GM04504 (cell line): ENCODE results near the gene ABHD12.
"Not testable (repeated sequence)": the region's sequence is repeated elsewhere in the genome, so short reads cannot be mapped to it uniquely, and the experiment has no call there.

ENCODE experiments used
- DNase-seq: peaks from one replicate; pipeline ENCODE4 v3.0.0-alpha.2; 2012; ENCODE audit warnings: low read depth

ABHD12 gene

DNA sequence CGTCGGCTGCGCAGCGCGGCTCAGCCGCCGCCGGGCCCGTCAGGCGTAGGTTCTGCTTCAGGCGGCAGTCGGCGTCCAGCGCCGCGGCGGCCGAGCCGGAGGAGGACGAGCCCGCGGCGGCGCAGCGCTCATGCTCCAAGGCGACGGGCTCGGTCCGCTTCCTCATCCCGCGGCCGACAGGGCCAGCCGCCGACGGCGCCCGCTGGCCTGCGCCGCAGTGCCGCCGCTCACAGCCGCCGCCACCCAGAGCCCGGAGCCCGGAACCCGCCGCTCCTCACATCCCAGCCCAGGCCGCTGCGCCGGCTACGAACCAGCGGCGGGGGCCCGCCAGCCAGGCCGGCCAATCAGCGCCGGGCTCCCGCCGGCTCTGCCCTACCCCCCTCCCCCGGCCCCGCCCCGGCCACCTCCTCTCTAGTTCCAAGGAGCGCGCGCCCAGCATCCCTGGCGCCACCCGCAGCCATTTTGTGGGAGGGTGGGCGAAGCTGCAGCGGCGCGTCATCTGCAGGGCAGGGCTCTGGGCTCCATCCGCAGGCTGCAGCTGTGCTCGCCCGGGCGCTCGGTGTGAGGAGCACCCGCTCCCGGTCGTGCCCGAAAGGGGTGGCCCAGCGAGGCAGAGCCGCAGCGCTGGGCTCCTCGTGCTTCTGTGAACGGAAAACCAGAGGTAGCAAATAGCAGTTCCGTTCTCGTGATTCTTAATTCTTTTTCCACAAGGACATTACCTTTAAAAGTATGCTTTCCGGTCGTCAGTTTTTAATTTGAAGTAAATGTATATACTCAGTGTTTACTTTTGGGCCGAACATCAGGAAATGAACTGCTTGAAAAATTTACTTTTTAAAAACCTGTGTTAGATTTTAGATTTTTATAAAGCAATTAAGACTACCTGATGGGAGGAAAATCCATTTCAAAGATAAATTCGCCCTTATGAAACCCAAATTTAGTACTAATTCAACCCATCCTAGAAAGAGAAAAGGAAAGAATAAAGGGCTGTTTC is at the start of gene ABHD12:
Gene ABHD12, minus strand, starts transcription at position 298 of the 991 bp plus-strand sequence. Its CDS starts 132 bp downstream, at position 166.
- DNase-seq, result peak; percentile 93

DNA sequence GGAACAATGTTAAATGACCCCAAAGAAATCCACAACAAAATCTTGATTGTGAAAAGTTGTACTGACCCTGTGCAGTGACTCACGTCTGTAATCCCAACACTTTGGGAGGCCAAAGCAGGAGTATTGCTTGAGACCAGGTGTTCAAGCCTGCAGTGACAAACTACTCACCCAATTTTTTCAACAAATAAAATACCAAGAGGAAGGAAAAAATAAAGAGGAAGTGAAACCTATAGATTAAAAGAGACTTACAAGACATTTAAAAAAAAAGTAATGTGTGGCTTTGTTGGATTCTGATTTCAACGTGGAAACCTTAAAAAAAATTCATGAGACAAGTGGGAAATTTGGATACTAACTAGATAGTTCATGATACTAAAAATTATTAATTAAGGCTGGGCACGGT is 48.7 kb upstream of the ABHD12 start:
- DNase-seq, result no peak

DNA sequence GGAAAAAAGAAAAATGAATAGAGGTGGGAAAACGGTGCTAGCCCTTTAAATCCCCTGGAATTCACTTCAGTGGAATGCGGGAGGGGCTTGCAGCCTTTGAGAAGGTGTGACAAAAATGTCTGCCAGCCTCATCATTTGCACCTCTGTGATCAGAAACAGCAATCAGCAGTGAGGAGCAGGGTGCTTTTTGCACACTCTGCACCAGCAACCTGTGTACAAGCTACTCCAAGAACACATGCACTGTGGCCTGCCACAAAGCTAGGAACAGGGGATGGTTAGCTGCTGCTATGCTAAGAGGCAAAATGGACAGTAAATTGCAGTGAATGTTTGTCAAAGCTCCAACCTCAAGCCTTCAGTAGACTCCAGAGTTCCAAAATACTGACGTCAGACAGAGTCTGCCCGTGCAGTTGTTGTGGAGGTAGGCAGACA is 46.5 kb upstream of the ABHD12 start:
- no peak for DNase-seq

GRCh38 chr20:25424536-25424935 is 33.9 kb upstream of the ABHD12 start:
- no peak for DNase-seq

DNA sequence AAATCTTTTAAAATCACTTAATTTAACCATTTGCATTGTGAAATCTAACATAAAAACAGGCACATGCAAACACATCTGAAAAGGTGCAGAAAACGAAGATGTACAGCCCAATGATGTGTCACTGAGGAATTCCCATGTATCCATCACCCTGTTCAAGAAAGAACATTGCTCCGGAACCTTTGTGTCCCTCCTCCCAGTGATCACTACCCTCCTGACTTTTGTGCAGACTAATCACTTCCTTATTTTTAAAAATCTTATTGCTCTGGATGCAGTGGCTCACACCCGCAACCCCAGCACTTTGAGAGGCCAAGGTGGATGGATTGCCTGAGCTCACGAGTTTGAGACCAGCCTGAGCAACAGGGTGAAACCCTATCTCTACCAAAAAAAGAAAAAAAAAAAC is 31.4 kb upstream of the ABHD12 start:
- no peak for DNase-seq

DNA sequence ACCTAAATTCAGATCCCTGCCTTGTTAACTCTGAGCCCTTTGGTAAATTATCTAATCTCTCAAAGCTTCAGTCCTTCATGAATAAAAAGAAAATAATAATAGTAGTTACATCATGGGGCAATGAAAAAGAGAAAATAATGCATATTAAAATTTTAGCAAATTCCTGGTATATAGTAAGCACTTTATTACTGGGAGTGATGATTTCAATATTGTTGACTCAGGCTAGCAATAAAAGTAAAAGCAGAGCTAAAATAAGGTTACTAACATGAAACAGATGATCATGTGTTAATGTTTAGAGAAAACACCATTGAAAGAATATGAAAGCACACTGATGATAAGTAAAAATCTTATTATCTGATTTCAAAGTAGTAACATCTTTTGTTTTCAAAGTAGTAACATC is 30.5 kb upstream of the ABHD12 start:
- no peak for DNase-seq

GRCh38 chr20:25418776-25419175 is 28.1 kb upstream of the ABHD12 start:
- no peak for DNase-seq

DNA sequence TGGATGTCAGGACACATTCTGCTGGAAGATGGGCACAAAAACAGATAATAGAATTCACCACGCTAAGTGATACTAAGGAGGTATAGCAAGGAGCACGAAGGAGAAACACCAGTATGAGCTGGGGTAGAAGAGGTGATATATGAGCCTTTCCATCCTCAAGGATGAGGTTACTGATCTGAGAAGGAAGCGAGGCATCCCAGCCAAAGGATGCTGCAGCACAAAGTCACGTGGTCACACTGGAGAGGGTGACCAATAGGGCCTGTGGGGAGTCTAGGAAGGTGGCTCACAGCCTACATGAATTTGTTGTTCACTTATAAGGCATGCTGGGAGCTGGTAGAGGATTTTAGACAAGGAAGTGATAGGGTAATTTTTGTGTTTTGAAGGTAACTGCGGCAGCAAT is 18.3 kb upstream of the ABHD12 start:
- DNase-seq, result no peak

DNA sequence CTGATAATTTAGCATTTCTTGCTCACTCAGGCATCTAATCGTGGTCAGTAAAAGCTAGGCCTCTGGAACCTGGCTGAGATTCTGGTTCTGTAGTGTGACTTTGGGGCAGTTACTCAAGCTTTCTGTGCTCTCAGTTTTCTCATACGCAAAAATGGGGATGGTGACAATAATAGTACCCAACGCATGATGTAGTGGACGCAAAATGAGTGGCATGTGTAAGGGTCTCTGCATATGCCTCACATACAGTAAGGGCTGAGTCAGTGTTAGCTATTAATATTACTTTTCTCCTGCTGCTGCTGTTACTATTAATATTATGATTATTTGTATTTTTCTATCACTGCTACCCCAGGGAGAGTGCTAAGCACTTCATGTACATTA is 17.5 kb upstream of the ABHD12 start:
- DNase-seq, result no peak

DNA sequence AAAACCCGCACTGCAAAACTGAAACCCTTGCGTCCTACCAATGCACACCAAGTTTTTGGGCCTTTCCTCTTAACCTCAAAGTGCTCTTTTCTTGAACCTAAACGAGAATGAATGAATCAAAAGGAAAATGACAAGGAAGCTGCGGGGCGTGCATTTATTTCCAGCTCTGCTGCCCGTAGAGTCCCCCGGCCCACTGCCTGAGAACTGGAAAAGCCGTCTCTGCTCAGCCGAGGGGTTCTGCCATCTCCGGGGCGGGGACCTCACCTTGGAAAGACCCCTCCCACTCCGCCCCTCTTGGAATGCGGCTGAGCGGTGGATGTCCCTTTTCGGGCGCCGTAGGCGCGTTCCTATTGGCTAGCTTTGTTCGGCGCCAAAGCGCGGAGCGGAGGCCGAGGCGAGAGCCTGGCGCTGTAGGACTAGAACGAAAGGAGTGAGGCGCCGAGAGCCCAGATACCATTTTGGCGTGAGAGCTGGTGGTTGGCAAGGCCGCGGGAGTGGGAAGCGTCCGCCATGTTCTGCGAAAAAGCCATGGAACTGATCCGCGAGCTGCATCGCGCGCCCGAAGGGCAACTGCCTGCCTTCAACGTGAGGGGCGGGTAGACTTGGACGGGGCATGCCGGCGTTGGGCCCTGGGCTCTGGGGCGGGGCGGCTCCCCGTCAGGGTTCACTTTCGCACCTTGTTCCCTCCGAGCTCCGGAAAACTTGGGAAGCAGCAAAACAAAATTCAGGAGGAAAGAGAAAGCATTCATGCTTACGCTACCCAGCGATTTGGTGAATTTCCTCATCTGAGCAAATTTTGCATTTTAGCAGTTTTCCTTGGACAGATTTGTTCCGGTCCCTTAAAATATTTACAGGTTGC is 16.9 kb upstream of the ABHD12 start, which contains the start of gene GINS1:
Gene GINS1, plus strand, starts transcription at position 363 of the 859 bp plus-strand sequence. Its CDS starts 148 bp downstream, at position 511.
- DNase-seq, result peak; percentile 68

DNA sequence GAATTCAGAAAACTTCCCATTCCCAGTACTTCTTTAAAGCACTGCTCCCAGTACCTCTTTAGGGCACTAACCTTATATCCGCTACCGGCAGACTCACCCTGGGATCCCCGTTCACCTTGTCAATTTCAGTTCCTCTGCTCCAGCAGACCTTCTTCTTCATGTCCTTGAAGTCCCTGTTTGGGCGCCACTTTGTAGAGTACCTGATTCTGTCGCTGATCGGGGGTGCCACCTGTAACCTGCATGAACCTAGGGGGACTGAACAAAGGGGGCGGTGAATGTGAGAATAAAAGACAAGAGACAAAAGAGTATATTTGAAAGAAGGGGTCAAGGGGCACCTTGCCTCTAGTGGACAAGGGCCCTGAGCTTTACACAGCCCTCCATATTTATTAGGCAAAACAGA is 11.9 kb upstream of the ABHD12 start:
- no peak for DNase-seq

DNA sequence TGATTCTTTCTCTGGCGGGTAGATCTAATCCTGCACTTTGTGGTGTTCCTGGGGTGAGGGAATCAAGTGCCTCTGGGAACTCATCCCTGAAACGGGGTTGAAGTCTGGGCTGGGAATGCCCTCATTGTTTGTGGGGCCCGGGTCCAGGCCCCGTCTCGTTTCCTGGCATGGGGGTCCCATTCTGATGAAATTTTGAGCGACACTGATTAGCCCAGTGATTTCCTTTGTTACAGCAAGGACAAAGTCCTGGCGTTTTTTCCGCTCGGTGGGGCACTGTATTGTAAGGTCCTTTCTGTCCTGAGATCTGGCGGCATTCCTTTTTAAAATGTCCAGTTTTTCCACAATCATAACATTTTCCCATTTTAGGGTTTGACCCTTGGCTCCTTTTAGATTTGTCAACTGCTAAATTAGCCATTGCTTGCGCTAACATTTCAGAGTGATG is 9.7 kb upstream of the ABHD12 start:
- not testable (repeated sequence) for DNase-seq

- DNase-seq, result peak; percentile 53
Observed at GRCh38 chr20:25399037-25399430, 8.4 kb upstream of the ABHD12 start.

DNA sequence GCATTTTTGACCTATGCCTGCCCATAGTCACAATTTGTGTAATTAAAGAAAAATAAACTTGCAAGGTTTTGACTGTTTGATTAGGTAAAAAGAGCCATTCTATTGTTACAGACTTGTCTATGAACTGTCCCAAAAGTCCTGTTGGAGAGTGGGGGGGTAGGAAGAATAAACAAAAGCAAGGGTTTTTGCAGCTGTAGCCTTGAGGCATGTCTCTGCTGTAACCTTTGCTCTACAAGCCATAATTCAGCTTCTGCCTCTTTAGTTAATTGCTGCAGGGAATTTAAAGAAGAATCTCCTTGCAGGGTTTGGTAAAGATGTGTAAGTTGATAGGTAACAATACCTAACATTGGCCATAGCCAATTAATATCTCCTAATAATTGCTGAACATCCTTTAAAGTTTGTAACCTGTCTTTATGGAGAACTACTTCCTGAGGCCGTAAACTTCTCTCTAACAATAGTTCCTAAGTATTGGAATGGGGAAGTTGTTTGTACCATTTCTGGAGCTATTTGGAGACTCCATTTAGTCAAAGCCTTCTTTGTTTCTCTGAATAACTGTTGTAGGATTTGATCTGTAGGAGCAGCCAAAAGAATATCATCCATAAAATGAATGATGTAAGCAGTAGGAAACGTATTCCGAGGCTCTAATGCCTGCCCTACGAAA is 7.9 kb upstream of the ABHD12 start:
- DNase-seq, result no peak

GRCh38 chr20:25397821-25398220 is 7.2 kb upstream of the ABHD12 start:
- DNase-seq, result no peak

- DNase-seq, result no peak
Observed at GRCh38 chr20:25397096-25397495, 6.5 kb upstream of the ABHD12 start.

- DNase-seq, result no peak
Observed at GRCh38 chr20:25394996-25395395, 4.4 kb upstream of the ABHD12 start.

DNA sequence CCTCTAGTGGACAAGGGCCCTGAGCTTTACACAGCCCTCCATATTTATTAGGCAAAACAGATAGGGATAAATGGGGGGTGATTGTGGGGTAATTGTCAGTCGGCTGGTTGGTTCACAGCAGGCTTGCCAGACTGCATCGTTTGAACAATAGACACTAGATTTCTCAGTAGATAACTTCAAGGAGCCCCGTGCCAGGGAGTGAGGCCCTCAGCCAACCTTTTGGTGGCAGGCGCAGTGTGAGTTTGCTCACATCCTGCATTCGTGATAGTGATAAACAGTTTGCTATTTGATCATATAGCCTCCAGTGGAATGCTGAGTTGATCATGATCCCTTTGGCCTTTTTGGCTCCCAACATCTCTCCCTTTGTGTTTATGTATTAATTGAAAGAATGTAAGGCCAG is 3.6 kb upstream of the ABHD12 start:
- DNase-seq, result no peak

GRCh38 chr20:25389858-25390537 is 637 bp downstream of the ABHD12 start:
- no peak for DNase-seq

DNA sequence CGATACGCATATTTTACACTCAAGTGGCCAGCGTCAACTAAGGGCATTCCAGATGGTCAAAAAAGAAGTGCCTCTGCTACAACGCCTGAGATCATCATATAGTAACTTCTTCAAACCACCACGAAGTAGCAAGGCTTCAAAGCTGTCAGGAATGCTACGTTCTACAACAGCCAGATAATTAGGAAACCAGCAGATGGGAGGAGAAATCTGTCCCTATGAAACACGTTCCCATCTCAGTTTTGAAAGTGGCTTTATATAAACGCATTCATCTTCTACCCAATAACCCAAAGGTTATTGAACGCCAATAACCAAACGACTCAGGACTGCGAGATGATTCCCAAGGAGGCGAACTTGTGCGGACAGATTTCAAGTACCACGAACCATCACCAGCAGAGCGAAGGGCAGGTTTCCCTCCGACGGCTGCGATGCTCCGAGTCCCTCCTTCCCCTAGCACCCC is 1.2 kb downstream of the ABHD12 start:
- DNase-seq, result peak; percentile 34

DNA sequence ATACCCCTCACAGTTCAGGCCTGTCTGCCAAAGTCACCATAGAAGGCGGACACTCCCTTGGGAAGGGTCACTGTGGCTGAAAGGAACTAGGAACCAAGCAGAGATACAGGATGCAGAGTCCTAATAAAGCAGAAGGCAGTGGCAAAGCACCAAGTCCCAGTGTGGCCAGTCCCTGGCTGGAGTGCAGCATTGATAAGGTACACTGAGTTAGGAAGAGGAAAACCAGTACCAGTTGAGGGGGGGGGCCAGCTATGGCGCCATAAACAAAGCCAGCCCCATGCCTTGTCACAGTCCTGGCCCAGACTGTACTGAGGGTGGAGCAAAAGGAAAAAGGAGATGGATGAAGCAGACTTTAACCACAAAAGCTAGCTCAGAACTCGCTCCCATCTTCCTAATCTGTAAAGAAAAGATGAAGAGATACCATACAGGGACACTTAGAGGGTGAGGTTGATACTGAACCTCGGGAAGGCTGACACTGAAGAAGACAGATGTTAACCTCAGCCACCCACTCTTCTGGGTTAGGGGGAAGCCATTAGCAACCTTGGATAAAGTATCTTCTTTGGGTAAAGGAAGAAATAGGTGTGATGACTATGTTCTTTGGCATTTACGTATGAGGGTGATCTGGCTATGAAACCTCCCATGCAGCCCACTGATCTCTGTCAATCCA is 7.8 kb downstream of the ABHD12 start:
- no peak for DNase-seq
